22Rv1 (cell line): ENCODE results near the gene EIF4E2.

Experiments used
- H3K27ac ChIP-seq: fragments of 450-650 bp; 2 replicates; pipeline ENCODE4 v1.5.1; 2017
- CTCF ChIP-seq: fragments of 450-650 bp; IDR thresholded peaks from 2 replicates; pipeline ENCODE4 v1.5.1; 2017; ENCODE audit warnings: mild to moderate bottlenecking
- ZFX ChIP-seq: fragments of 450-650 bp; IDR thresholded peaks from 2 replicates; pipeline ENCODE4 v1.6.1; 2017; ENCODE audit warnings: antibody characterized with exemption, borderline replicate concordance

The EIF4E2 gene, protein sequence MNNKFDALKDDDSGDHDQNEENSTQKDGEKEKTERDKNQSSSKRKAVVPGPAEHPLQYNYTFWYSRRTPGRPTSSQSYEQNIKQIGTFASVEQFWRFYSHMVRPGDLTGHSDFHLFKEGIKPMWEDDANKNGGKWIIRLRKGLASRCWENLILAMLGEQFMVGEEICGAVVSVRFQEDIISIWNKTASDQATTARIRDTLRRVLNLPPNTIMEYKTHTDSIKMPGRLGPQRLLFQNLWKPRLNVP

GRCh38 chr2:232550354-232551249 is at the start of gene EIF4E2, which contains the start of gene TIGD1:
TSS of gene EIF4E2 (plus strand) at chr2:232550689. CDS start at chr2:232550725, 36 bp downstream.
TSS of gene TIGD1 (minus strand) at chr2:232550557. CDS start at chr2:232549882, 675 bp downstream.
- TF ChIP-seq CTCF: peak; percentile 48
- TF ChIP-seq ZFX: no peak
- peak within 1 kb of the TSS; percentile 94 for H3K27ac ChIP-seq

- no peak for TF ChIP-seq ZFX
- no peak for TF ChIP-seq CTCF
- H3K27ac ChIP-seq: no peak overlapping the region
Measured at GRCh38 chr2:232501331-232501771, 49.1 kb upstream of the EIF4E2 start.

DNA sequence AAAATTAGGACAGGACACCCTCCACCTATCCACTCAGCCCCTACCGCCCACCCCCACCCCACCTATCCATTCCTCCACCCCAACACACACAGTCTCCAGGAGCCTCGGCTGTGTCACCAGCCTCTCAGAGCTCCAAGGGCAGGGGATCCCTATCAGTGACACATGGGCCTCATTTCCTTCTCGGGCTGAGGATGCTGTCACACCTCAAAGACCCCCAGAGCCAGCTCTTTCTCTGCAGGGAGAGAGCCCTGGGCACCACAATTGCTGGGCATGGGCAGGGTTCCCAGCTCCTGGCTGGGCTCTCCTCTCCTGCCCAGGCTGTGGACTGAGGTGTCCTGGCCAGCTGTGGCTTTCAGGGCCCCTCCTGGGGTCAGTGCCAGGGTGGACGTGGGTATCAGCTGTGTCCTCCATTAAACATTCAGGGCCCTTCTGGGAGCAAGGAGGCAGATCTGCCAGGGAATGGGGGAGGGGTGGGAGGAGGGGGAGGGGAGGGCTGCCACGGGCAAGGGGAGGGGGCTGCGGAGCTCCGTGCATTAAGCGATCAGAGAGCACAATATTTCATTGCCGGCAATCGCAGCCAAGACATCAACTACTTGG is 48.6 kb upstream of the EIF4E2 start:
- H3K27ac ChIP-seq: no peak overlapping the region
- TF ChIP-seq CTCF: no peak
- no peak for TF ChIP-seq ZFX

- H3K27ac ChIP-seq: no peak overlapping the region
- TF ChIP-seq CTCF (no peak), ZFX (no peak)
Measured at GRCh38 chr2:232502511-232502910, 48.0 kb upstream of the EIF4E2 start.

DNA sequence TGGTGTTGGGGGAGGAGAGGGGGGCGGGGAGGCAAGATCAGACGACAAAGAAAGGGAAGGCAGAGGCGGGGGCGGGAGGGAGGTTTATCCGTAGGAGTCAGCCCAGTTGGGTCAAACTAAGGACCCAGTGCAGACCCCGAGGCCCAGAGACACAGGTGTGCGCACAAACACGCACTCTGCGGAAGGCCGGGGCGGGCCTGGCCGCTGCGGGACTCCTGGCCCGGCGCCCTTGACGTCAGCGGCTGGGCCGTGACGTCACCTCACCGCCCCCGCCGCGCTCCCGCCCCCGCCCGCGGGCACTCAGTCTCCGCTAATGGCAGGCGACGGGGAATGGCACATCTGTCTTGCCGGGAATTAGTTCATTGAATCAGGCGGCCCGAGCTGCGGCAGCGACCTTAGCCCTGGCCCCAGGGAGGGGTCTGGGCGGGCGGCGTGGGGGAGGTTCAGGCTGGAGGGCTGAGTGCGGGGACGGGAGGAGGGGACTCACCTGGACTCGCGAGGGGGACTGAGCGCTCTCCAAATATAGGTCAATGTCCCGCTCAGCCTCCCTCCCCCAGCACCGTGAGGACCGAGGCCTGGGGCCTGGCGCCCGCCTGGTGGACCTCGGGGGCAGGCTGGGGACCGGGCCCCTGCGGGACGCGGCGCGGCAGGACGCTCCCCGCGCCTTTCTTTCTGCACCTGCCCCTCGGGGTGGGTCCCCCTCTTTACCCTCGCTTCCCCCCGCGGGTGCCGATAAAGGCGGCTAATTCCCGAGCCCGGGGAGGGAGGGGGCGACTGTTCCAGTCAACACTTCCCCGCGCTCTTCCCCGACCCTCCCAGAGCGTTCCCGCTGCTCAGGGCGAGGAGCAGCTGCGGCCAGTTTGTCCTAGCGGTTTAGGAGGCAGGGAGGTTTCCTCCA is 47.3 kb upstream of the EIF4E2 start:
- no peak overlapping the region for H3K27ac ChIP-seq
- TF ChIP-seq ZFX: no peak
- no peak for TF ChIP-seq CTCF

DNA sequence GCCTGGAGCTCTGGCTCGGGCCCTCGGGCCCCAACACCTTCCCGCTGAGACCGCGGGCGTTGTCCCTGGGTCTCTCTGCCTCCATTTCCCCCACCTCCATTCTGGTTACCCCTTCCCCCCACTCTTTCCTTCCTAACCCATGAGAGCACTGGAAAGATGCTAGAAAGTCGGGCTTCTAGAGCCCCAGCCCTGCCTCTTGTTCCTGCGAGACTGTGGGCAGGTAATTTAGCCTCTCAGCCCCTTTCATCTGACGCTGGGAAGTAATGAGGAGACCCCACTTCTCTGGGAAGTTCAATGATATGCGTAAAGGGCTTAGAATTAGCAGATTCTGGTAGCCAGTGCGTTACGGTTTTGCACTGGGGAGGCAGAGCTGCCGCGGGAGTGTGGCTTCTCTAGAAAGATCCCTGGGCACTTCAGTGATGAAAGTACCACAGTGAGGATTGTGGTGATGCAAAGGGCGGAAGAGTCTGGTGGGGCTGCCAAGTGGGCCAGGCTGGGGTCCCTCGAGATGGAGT is 46.6 kb upstream of the EIF4E2 start:
- no peak overlapping the region for H3K27ac ChIP-seq
- TF ChIP-seq CTCF (no peak), ZFX (no peak)
